ENCODE results near the gene LY6G5B.

DNA sequence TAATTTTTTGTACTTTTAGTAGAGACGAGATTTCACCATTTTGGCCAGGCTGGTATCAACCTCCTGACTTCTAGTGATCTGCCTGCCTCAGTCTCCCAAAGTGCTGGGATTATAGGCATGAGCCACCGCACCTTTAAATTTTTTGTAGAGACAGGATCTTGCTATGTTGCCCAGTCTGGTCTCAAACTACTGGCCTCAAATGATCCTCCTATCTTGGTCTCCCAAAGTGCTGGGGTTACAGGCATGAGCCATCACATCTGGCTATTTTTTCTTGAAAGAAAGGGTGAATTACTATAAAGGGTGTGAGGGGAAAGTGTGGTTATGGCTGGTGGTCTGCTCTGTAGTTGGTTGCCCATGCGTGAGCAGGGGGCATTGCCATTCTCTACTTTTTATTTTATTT, 38.4 kb downstream of the LY6G5B start:
- TF ChIP-seq, protein P1, sequence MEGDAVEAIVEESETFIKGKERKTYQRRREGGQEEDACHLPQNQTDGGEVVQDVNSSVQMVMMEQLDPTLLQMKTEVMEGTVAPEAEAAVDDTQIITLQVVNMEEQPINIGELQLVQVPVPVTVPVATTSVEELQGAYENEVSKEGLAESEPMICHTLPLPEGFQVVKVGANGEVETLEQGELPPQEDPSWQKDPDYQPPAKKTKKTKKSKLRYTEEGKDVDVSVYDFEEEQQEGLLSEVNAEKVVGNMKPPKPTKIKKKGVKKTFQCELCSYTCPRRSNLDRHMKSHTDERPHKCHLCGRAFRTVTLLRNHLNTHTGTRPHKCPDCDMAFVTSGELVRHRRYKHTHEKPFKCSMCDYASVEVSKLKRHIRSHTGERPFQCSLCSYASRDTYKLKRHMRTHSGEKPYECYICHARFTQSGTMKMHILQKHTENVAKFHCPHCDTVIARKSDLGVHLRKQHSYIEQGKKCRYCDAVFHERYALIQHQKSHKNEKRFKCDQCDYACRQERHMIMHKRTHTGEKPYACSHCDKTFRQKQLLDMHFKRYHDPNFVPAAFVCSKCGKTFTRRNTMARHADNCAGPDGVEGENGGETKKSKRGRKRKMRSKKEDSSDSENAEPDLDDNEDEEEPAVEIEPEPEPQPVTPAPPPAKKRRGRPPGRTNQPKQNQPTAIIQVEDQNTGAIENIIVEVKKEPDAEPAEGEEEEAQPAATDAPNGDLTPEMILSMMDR (IDR thresholded peaks at IDR 0.05) = no peak
- TF ChIP-seq POLR2A (IDR thresholded peaks at IDR 0.05) = no peak

Data from suprapubic skin (tissue), 3 donors.